Esophagus muscularis mucosa (tissue), 4 donors: ENCODE measurements around the gene MDM2. TPM values are rescaled to one million over a fixed set of nuclear protein-coding genes. Genes with fewer than 3 reads are reported as not detected.
A peak's percentile ranks its signal among the peaks of the same experiment; 100 is the strongest.
"Not testable (repeated sequence)": the region's sequence is repeated elsewhere in the genome, so short reads cannot be mapped to it uniquely, and the experiment has no call there.

ENCODE experiments used
- DNase-seq: peaks from one replicate; pipeline ENCODE4 v3.0.0-alpha.2; 2017; ENCODE audit errors: extremely low spot score
- H3K27ac ChIP-seq, 4 donors: fragments of 200-600 bp; sonication (generic); replicated peaks in 1 of 4; 1 replicate in 3 of 4; 2 replicates in 1 of 4; pipeline ENCODE4 v1.5.1; 2016 to 2019; ENCODE audit warnings: mild to moderate bottlenecking in 1 of 4
- H3K27me3 ChIP-seq, 4 donors: fragments of 200-600 bp; sonication (generic); one replicate each; pipeline versions ENCODE4 v1.5.1 to v1.6.0; 2016 to 2019
- H3K36me3 ChIP-seq, 4 donors: fragments of 200-600 bp; sonication (generic); one replicate each; pipeline ENCODE4 v1.5.1; 2016 to 2019
- H3K4me1 ChIP-seq, 4 donors: fragments of 200-600 bp; sonication (generic); one replicate each; pipeline ENCODE4 v1.5.1; 2016 to 2019
- H3K4me3 ChIP-seq, 4 donors: fragments of 200-600 bp; sonication (generic); 1 replicate in 2 of 4; 2 replicates in 2 of 4; pipeline ENCODE4 v1.5.1; 2016 to 2019; ENCODE audit warnings: mild to moderate bottlenecking in 4 of 4, moderate library complexity in 1 of 4
- H3K9me3 ChIP-seq, 4 donors: fragments of 200-600 bp; sonication (generic); 1 replicate in 3 of 4; 2 replicates in 1 of 4; pipeline ENCODE4 v1.5.1; 2016 to 2019
- EP300 ChIP-seq: sonication (generic); formaldehyde crosslinking; IDR thresholded peaks from one replicate; pipeline ENCODE4 v1.6.1; 2017; ENCODE audit warnings: antibody characterized with exemption
- POLR2A ChIP-seq: fragments of 450-650 bp; IDR thresholded peaks from one replicate; pipeline ENCODE4 v1.6.1; 2017; ENCODE audit warnings: antibody characterized with exemption, moderate library complexity, mild to moderate bottlenecking, low read depth
- POLR2AphosphoS5 ChIP-seq, 2 donors: sonication (generic); formaldehyde crosslinking; IDR thresholded peaks; one replicate each; pipeline ENCODE4 v1.6.1; 2017; ENCODE audit warnings: antibody characterized with exemption in 2 of 2
- WGBS: methylation state at CpG from one replicate; pipeline ENCODE4 v1.1.5; 2018; 5-methylcytosine and 5-hydroxymethylcytosine counted together
- intact Hi-C: fragments of 100-400 bp; cut with DNase I; formaldehyde crosslinking; loops from one replicate; pipeline ENCODE4 v1.15.1; 2023
- total RNA-seq, 4 donors: library from RNA; depleted of rRNA; stranded (reverse); fragments of >200 nt; gene quantifications; one replicate each; pipeline versions ENCODE4 v1.1.0 to v1.2.1, GENCODE V29; 2016
- TF ChIP-seq, protein P1 (sequence below), 3 experiments: fragments of 200-600 bp in 2 of 3; fragments of 450-650 bp in 1 of 3; sonication (generic) in 2 of 3; IDR thresholded peaks; one replicate each; pipeline ENCODE4 v1.5.1; 2017 to 2019; ENCODE audit warnings: antibody characterized with exemption in 3 of 3, mild to moderate bottlenecking in 2 of 3, moderate library complexity in 1 of 3

Gene MDM2
- total RNA-seq, 4 donors from 2014 or later, result 33.3 to 47.2 (median 40.0) TPM

DNA sequence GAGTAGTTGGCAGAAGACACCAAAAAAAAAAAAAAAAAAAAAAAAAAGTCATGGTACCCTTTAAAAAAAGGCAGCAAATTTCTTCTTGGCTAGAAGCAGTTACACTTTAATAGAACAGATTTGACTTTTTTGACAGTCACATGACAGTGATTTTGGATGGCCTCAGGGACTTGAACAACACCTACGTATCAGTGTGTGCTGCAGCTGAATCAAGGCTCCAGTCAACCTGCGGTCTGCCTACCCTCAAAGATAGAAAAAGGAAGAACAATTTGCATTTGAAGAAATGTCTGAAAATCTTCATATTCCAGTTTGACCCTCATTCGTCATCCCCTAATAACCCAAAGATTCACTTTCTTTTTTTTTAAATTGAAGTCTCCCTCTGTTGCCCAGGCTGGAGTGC, 53.9 kb downstream of the MDM2 start:
- peaks cover 0 to 17% (median 6%) of the 10 kb centered on the region in 4 donors for H3K36me3 ChIP-seq
- no peaks in the 10 kb centered on the region for H3K27me3 ChIP-seq
- no peak overlapping the region for H3K27ac ChIP-seq
- no peaks in the 10 kb centered on the region for H3K9me3 ChIP-seq
- H3K4me1 ChIP-seq, result no peaks in the 10 kb centered on the region
- WGBS, result 85% methylated on average over 3 of the region's 3 CpGs
- intact Hi-C loops, result no loop called here
- no peak overlapping the region for H3K4me3 ChIP-seq
- peak; percentile 12 for DNase-seq
- no peak for TF ChIP-seq EP300
- no peak for TF ChIP-seq POLR2AphosphoS5 (IDR thresholded peaks at IDR 0.05)
- no peak for TF ChIP-seq POLR2A
- TF ChIP-seq, protein P1, sequence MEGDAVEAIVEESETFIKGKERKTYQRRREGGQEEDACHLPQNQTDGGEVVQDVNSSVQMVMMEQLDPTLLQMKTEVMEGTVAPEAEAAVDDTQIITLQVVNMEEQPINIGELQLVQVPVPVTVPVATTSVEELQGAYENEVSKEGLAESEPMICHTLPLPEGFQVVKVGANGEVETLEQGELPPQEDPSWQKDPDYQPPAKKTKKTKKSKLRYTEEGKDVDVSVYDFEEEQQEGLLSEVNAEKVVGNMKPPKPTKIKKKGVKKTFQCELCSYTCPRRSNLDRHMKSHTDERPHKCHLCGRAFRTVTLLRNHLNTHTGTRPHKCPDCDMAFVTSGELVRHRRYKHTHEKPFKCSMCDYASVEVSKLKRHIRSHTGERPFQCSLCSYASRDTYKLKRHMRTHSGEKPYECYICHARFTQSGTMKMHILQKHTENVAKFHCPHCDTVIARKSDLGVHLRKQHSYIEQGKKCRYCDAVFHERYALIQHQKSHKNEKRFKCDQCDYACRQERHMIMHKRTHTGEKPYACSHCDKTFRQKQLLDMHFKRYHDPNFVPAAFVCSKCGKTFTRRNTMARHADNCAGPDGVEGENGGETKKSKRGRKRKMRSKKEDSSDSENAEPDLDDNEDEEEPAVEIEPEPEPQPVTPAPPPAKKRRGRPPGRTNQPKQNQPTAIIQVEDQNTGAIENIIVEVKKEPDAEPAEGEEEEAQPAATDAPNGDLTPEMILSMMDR (IDR thresholded peaks at IDR 0.05), result no peak

DNA sequence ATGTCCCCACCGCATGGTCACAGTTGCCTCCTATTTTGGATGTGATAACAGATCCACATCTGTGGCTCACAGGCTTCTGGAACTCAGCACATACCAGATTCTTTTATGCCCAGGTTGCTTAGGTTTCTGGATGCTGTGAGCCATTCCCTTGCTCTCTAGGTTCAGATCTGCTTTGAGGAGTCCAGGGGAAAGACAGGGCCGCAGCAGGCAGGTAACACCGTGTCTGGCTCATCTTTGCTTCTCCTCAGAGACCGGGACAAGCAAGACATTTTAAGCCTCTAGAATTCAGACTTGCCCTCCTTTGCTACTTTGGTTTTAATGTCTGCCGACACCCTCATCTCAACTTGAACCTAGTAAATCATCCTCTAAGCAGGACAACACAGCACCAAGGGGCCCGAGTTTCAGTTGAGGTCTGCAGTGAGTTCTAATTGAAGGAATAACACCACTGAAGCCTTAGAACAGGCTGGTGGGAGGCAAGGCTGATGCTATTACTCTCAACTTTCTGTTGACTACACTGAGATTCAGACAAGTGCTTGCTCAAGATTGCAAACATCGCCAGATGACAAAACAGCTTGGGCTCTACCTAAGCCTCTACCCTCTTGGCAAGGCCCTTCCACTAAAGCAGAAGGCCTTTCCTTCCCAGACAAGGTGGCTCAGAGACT, 55.3 kb downstream of the MDM2 start:
- WGBS, result 92% methylated on average over 6 of the region's 7 CpGs
- TF ChIP-seq POLR2AphosphoS5 (IDR thresholded peaks at IDR 0.05), result no peak
- no peak for TF ChIP-seq EP300
- Histone ChIP-seq H3K36me3 (peaks cover 0 to 10% (median 2%) of the 10 kb centered on the region in 4 donors), H3K9me3 (no peaks in the 10 kb centered on the region), H3K4me3 (no peak overlapping the region), H3K27ac (no peak overlapping the region), H3K4me1 (no peaks in the 10 kb centered on the region), H3K27me3 (no peaks in the 10 kb centered on the region)
- intact Hi-C loops, result no loop called here
- peak; percentile 72 for DNase-seq

DNA sequence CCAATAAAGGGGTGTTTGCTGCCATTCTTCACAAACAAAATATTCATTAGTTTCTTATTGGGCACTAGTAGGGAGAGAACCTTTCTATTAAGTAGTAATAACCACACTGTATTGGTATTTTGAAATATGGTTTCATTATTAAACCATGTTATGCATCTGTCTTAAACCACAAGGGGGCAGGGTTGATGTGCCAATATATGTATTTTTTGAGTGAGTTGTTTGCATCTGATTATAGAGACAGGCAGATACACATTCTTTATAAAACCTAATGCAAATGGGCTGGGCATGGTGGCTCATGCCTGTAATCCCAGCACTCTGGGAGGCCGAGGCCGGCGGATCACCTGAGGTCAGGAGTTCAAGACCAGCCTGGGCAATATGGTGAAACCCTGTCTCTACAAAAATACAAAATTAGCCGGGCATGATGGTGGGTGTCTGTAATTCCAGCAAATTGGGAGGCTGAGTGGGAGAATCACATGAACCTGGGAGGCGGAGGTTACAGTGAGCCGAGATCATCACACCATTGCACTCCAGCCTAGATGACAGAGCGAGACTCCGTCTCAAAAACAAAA, 56.0 kb downstream of the MDM2 start:
- DNase-seq, H3K4me1 ChIP-seq, intact Hi-C loops, H3K9me3 ChIP-seq, H3K27ac ChIP-seq, H3K4me3 ChIP-seq, H3K27me3 ChIP-seq: not testable (repeated sequence)
- peaks cover 0 to 11% (median 2%) of the 10 kb centered on the region in 4 donors for H3K36me3 ChIP-seq
- 80% methylated on average over 8 of the region's 8 CpGs for WGBS
- TF ChIP-seq, protein P1 (IDR thresholded peaks at IDR 0.05), result peak; percentile 50 to 60 (median 51)

- Histone ChIP-seq H3K9me3 (no peaks in the 10 kb centered on the region), H3K27ac (no peak overlapping the region), H3K27me3 (no peaks in the 10 kb centered on the region), H3K36me3 (peaks cover 0 to 16% (median 2%) of the 10 kb centered on the region in 4 donors), H3K4me1 (no peaks in the 10 kb centered on the region), H3K4me3 (no peak overlapping the region)
- no peak for DNase-seq
- no peak for TF ChIP-seq POLR2AphosphoS5 (IDR thresholded peaks at IDR 0.05)
- intact Hi-C loops, result loop anchor here (5.0 kb wide), 1 partner anchor 208 kb away; no protein-coding TSS in a partner anchor
- 97% methylated on average over 3 of the region's 3 CpGs for WGBS
Observed at GRCh38 chr12:68864604-68865003, 56.6 kb downstream of the MDM2 start.

DNA sequence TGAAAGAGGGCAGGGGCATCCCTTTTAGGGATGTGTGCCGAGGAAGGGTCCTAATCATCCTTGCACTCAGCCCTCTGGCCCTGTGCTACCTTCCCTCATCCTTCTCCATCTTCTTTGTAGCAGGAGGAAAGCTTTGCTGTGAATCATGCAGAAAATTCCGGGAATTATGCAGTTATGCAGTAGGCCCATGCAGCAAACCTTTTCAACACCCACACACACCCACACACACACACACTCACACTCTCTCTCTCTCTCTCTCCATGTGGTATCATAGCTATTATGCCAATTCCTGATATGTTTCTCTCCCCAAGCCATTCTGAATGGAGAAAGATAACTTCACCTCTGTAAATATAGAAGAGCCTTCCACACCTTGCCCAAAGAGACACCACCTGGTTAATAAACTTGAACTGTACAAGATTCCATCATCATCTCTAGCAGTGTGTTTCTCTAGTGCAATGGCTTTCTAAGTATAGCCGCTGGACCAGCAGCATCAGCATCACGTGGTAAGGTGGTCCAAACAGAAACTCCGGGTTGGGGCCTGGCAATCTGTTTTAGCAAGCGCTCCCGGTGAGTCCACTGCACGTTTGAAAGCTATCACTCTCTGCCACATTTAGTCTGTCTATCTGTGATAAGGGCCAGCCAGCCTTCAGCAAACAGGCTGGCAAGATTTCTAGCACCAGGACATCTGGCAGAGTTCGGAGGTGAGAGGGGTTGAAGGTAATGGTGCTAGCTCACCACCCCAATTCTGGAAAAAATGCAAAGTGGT, 57.6 kb downstream of the MDM2 start:
- H3K9me3 ChIP-seq, result no peaks in the 10 kb centered on the region
- H3K36me3 ChIP-seq, result peaks cover 0 to 20% (median 4%) of the 10 kb centered on the region in 4 donors
- H3K4me3 ChIP-seq, result no peak overlapping the region
- no peak overlapping the region for H3K27ac ChIP-seq
- intact Hi-C loops, result loop anchor here (5.0 kb wide), 1 partner anchor 207 kb away; no protein-coding TSS in a partner anchor
- no peaks in the 10 kb centered on the region for H3K4me1 ChIP-seq
- H3K27me3 ChIP-seq, result no peaks in the 10 kb centered on the region
- TF ChIP-seq POLR2AphosphoS5 (IDR thresholded peaks at IDR 0.05) (no peak), EP300 (no peak), POLR2A (no peak)
- TF ChIP-seq, protein P1 (IDR thresholded peaks at IDR 0.05), result no peak
- no peak for DNase-seq
- 98% methylated on average over 9 of the region's 9 CpGs for WGBS
